ENCODE results near the gene ANAPC15.

The ANAPC15 gene

GRCh38 chr11:72123117-72123653 lies 10.7 kb upstream of the ANAPC15 start:
- DNase-seq, result no peak

- DNase-seq, result no peak
These were observed 10.1 kb upstream of the ANAPC15 start for GRCh38 chr11:72122607-72123006.

GRCh38 chr11:72120930-72121329 lies 8.4 kb upstream of the ANAPC15 start:
- DNase-seq, result no peak

- DNase-seq, result no peak
These were observed 6.7 kb upstream of the ANAPC15 start for GRCh38 chr11:72119198-72119597.

GRCh38 chr11:72116019-72116755 lies 3.7 kb upstream of the ANAPC15 start:
- DNase-seq, result no peak

GRCh38 chr11:72114570-72114969 lies 2.1 kb upstream of the ANAPC15 start:
- DNase-seq, result no peak

GRCh38 chr11:72112978-72113808 lies 698 bp upstream of the ANAPC15 start:
- DNase-seq, result no peak

- DNase-seq, result no peak
These were observed 974 bp downstream of the ANAPC15 start for GRCh38 chr11:72111300-72112142.

- no peak for DNase-seq
These were observed 6.6 kb downstream of the ANAPC15 start, which contains the start of gene TOMT for GRCh38 chr11:72105888-72106287. Gene TOMT (plus strand): TSS chr11:72105924. CDS start chr11:72105952, 28 bp downstream.

GRCh38 chr11:72103754-72104167 lies 8.7 kb downstream of the ANAPC15 start:
- no peak for DNase-seq

- DNase-seq, result peak; percentile 99
These were observed 9.3 kb downstream of the ANAPC15 start, which contains the start of gene LAMTOR1 for GRCh38 chr11:72102946-72103753. Gene LAMTOR1 (minus strand): TSS chr11:72103297. CDS start chr11:72103224, 73 bp downstream.

GRCh38 chr11:72102631-72102945 lies 9.9 kb downstream of the ANAPC15 start:
- no peak for DNase-seq

GRCh38 chr11:72102162-72102561 lies 10.3 kb downstream of the ANAPC15 start:
- no peak for DNase-seq

GRCh38 chr11:72100462-72100861 lies 12.0 kb downstream of the ANAPC15 start:
- DNase-seq, result no peak

GRCh38 chr11:72100009-72100408 lies 12.5 kb downstream of the ANAPC15 start:
- DNase-seq, result no peak

- no peak for DNase-seq
These were observed 13.8 kb downstream of the ANAPC15 start for GRCh38 chr11:72098741-72099140.

GRCh38 chr11:72091292-72091691 lies 21.2 kb downstream of the ANAPC15 start:
- peak; percentile 81 for DNase-seq

- no peak for DNase-seq
These were observed 24.3 kb downstream of the ANAPC15 start for GRCh38 chr11:72088076-72088808.

GRCh38 chr11:72085621-72086351 lies 26.7 kb downstream of the ANAPC15 start:
- peak; percentile 80 for DNase-seq

- no peak for DNase-seq
These were observed 27.5 kb downstream of the ANAPC15 start for GRCh38 chr11:72084965-72085364.

All from midbrain (tissue), 1 donor.